Chondrocyte (in vitro differentiated cells): ENCODE measurements around the gene TECR. TPM values are rescaled to one million over a fixed set of nuclear protein-coding genes. Genes with fewer than 3 reads are reported as not detected.
"Not testable (repeated sequence)": the region's sequence is repeated elsewhere in the genome, so short reads cannot be mapped to it uniquely, and the experiment has no call there.

Experiments used
- DNase-seq: peaks from one replicate; pipeline ENCODE4 v3.0.0; 2021; ENCODE audit warnings: mixed read lengths, low spot score
- H3K27ac Mint-ChIP-seq: one replicate; pipeline ENCODE4 v1.8.0; 2021; ENCODE audit warnings: mild to moderate bottlenecking, moderate library complexity, mixed read lengths; ENCODE audit not compliant: unreplicated experiment
- H3K27me3 Mint-ChIP-seq: 2 replicates; pipeline ENCODE4 v1.8.0; 2021; ENCODE audit warnings: low read depth, mixed read lengths
- H3K36me3 Mint-ChIP-seq: 2 replicates; pipeline ENCODE4 v1.8.0; 2021; ENCODE audit warnings: low read depth, mixed read lengths
- H3K4me1 Mint-ChIP-seq: 2 replicates; pipeline ENCODE4 v1.8.0; 2021; ENCODE audit warnings: low read depth, mild to moderate bottlenecking, mixed read lengths
- H3K4me3 Mint-ChIP-seq: one replicate; pipeline ENCODE4 v1.8.0; 2021; ENCODE audit warnings: mild to moderate bottlenecking, moderate library complexity, mixed read lengths; ENCODE audit not compliant: unreplicated experiment
- H3K9me3 Mint-ChIP-seq: 2 replicates; pipeline ENCODE4 v1.8.0; 2021; ENCODE audit warnings: low read depth, mixed read lengths
- total RNA-seq: library from RNA; stranded (reverse); gene quantifications from 3 replicates; pipeline ENCODE4 v1.2.1, GENCODE V29; 2021
- TF ChIP-seq, protein P1 (sequence below): fragments of 200-600 bp; sonication (generic); IDR thresholded peaks from 2 replicates; pipeline ENCODE4 v1.5.0; 2021; ENCODE audit warnings: antibody characterized with exemption, mild to moderate bottlenecking, moderate library complexity

Gene TECR
- total RNA-seq, 1 donor from 2014 or later = 70.7 TPM

DNA sequence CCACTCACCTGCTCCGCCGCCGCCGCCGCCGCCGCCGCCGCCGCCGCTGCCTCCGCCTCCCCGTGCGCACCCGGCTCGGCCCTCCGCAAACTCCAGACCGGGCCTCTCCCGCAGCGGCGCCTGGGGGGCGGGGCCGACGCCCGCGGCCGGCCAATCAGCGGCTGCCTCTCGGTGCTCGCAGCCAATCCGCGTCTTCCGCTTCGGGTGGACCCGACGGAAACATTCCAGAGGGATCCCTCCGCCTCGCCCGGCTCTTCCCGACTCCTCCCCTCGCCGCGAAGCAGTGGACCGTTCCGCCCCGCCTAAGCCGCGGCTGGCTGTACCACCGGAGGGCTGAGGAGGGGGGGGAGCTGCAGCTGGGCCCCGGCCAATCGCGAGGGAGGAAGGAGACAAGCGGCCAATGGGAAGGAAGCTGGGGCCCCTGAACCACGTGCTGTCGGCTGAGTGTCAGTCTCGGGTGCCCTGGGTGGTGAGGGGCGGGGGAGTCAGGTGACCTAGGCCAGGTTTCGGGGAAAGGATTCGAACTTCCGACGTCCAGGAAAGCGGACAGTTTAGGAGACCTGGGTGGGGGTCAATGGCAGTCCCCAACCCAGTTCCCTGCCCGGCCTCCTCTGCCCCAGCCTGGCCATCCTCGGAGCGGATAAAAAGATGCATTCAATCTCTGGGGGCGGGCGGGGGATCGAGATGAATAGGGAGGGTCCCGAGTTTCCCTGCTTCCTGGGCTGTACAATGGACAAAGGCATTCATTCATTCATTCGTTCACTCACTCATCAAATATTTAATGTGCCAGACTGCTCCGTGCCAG is 33.2 kb upstream of the TECR start, which contains the start of gene GIPC1:
GIPC1 (minus strand) TSS at position 99 of the 805 bp plus-strand sequence. CDS start 13,151 bp downstream, outside the sequence.
- Mint-ChIP-seq H3K36me3 (peaks cover 7% of the 10 kb centered on the region), H3K27me3 (no peaks in the 10 kb centered on the region), H3K9me3 (no peaks in the 10 kb centered on the region), H3K27ac (peak within 1 kb of the TSS; percentile 74), H3K4me1 (peaks cover 30% of the 10 kb centered on the region), H3K4me3 (peak within 1 kb of the TSS; percentile 89)
- DNase-seq = peak; percentile 100
- TF ChIP-seq, protein P1, sequence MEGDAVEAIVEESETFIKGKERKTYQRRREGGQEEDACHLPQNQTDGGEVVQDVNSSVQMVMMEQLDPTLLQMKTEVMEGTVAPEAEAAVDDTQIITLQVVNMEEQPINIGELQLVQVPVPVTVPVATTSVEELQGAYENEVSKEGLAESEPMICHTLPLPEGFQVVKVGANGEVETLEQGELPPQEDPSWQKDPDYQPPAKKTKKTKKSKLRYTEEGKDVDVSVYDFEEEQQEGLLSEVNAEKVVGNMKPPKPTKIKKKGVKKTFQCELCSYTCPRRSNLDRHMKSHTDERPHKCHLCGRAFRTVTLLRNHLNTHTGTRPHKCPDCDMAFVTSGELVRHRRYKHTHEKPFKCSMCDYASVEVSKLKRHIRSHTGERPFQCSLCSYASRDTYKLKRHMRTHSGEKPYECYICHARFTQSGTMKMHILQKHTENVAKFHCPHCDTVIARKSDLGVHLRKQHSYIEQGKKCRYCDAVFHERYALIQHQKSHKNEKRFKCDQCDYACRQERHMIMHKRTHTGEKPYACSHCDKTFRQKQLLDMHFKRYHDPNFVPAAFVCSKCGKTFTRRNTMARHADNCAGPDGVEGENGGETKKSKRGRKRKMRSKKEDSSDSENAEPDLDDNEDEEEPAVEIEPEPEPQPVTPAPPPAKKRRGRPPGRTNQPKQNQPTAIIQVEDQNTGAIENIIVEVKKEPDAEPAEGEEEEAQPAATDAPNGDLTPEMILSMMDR = no peak

DNA sequence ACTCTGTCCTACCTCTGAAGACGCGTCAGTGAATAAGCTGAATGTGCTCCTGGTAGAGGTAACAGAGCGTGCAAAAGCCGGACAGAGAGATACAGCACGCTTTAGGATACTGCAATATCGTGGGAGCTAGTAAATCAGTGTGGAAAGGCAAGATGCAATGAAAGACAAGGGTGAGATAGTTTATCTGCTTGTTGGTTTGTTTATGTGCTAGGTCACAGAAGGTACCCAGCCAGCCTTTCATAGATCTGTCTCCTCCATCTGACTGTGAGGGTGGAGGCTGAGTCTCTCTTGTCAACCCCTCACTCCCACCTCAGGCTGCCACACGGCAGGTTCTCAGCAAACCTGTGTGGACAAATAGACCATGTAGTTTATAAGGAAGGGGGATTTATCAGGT is 32.6 kb upstream of the TECR start:
- TF ChIP-seq, protein P1 = no peak
- Mint-ChIP-seq H3K27ac (peak overlapping the region; percentile 46), H3K27me3 (no peaks in the 10 kb centered on the region)

DNA sequence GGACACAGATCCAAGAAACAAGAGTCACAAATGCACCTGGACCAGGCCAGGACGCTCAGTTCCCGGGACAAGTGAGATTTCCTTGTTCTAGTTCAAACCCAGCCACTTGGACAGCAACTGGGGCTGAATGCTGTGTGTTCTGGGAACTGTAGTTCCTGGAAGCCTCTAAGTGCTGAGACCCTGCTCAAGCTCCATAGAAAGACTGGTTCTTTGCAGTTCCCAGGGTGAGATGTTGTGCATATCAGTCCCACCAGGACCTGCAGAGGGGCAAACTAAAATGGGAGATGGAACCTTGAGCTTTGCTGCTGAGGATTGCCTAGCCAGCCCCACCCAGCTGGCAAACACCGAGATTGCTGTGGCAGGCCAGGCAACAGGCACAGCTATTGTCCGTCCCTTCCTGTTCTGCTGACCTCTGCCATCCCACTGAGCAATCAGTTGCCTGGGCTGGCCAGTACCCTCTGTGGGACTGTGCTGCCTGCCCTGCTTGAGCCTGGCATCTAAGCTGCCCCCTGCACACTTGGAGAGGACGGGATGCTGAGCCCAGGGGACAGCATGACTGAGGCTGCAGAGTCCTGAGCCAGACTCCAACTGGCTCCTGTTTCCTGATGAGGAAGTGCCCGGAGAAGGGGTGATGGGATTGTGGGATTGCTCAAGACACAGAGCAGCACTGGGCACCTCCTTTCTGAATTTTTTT is 32.0 kb upstream of the TECR start:
- Mint-ChIP-seq H3K4me1 (peaks cover 30% of the 10 kb centered on the region), H3K36me3 (peaks cover 3% of the 10 kb centered on the region), H3K9me3 (no peaks in the 10 kb centered on the region), H3K27me3 (no peaks in the 10 kb centered on the region), H3K4me3 (no peak overlapping the region), H3K27ac (no peak overlapping the region)
- TF ChIP-seq, protein P1 = no peak
- DNase-seq = no peak

More for the DNA sequence above, 32.6 kb upstream of the TECR start:
- Mint-ChIP-seq H3K9me3 (no peaks in the 10 kb centered on the region), H3K4me1 (peaks cover 30% of the 10 kb centered on the region), H3K36me3 (peaks cover 3% of the 10 kb centered on the region), H3K4me3 (peak overlapping the region; percentile 66)
- no peak for DNase-seq

DNA sequence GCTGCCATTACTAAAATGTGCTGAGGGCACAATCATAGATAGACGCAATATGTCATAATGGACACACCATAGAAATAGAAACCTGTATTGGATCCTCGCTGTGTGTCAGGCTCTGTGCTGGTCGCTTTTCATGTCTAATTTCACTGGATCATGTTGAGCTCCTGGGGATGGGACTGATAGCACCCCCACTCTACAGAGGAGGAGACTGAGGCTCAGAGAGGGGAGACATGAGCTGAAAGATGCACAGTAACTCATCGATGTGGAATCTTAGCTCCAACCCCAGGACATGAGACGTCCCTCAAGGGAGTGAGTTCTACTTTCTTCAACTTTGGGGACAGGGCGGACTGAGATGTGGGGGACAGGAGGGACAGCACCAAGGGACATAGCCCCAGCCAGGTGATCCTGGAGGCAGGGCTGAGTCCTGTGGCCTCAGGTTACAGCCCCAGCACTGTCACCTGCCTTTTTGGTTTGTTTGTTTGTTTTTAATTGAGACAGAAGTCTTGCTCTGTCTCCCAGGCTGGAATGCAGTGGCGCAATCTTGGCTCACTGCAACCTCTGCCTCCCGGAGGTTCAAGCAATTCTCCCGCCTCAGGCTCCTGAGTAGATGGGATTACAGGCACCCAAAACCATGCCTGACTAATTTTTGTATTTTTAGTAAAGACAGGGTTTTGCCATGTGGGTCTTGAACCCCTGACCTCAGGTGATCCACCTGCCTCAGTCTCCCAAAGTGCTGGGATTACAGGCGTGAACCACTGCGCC is 26.9 kb upstream of the TECR start:
- no peaks in the 10 kb centered on the region for H3K36me3 Mint-ChIP-seq
- TF ChIP-seq, protein P1 = no peak
- no peak for DNase-seq
- no peak overlapping the region for H3K4me3 Mint-ChIP-seq
- no peak overlapping the region for H3K27ac Mint-ChIP-seq
- peaks cover 26% of the 10 kb centered on the region for H3K4me1 Mint-ChIP-seq
- no peaks in the 10 kb centered on the region for H3K27me3 Mint-ChIP-seq
- H3K9me3 Mint-ChIP-seq = no peaks in the 10 kb centered on the region

DNA sequence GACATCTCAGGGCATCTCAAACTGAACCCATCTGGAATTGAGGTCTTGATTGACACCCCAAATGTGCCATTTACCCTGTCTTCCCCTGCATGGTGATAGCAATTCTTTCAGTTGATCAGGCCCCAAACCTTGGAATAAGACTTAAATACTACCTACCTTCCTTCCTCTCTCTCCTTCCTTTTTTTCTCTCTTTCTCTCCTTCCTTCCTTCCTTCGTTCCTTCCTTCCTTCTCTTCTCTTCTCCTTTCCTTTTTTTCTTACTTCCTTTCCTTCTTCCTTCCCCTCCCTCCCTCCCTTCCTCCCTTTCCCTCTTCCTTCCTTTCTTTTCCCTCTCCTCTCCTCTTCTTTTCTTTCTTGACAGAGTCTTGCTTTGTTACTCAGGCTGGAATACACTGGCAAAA is 26.1 kb upstream of the TECR start:
- no peak for DNase-seq
- Mint-ChIP-seq H3K9me3 (no peaks in the 10 kb centered on the region), H3K27me3 (no peaks in the 10 kb centered on the region), H3K36me3 (no peaks in the 10 kb centered on the region), H3K27ac (no peak overlapping the region), H3K4me1 (peaks cover 29% of the 10 kb centered on the region), H3K4me3 (no peak overlapping the region)
- TF ChIP-seq, protein P1 = no peak

DNA sequence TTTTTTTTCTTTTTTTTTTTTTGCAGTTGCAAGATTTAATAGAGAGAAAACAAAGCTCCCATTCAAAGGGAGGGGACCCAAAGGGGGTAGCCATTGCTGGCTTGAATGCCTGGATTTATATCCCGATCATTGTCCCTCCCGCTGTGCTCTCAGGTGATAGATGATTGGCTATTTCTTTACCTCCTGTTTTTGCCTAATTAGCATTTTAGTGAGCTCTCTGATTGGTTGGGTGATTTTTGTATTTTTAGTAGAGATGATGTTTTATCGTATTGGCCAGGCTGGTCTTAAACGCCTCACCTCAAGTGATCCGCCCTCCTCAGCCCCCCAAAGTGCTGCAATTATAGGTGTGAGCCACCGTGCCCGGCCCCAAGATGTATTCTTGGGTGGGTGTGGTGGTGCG is 24.8 kb upstream of the TECR start:
- H3K4me1 Mint-ChIP-seq = peaks cover 32% of the 10 kb centered on the region

More for the DNA sequence above, 24.8 kb upstream of the TECR start:
- H3K27me3 Mint-ChIP-seq, H3K4me3 Mint-ChIP-seq, H3K9me3 Mint-ChIP-seq, H3K36me3 Mint-ChIP-seq, DNase-seq: not testable (repeated sequence)
- H3K27ac Mint-ChIP-seq = peak overlapping the region; percentile 8
